Measurements from ENCODE around the gene XRRA1.

- no peak for TF ChIP-seq CTCF (IDR thresholded peaks at IDR 0.05)
- no peak for TF ChIP-seq POLR2A (IDR thresholded peaks at IDR 0.05)
Measured at GRCh38 chr11:74847895-74848294, 101.0 kb downstream of the XRRA1 start.
